ENCODE measurements around the gene MIPEP.

MIPEP gene

GRCh38 chr13:23789576-23790346 is 99.4 kb downstream of the MIPEP start:
- TF ChIP-seq REST (IDR thresholded peaks at IDR 0.05; ENCODE audit: low read depth) (no peak), USF1 (IDR thresholded peaks at IDR 0.05) (no peak), TEAD4 (IDR thresholded peaks at IDR 0.05) (no peak), CREB1 (IDR thresholded peaks at IDR 0.05; ENCODE audit: low read depth) (no peak), ZBTB7A (IDR thresholded peaks at IDR 0.05; ENCODE audit: low read depth) (no peak), YY1 (IDR thresholded peaks at IDR 0.05; ENCODE audit: low read depth) (no peak), EGR1 (IDR thresholded peaks at IDR 0.05) (no peak), RAD21 (IDR thresholded peaks at IDR 0.05; ENCODE audit: low read depth) (no peak)

GRCh38 chr13:23788459-23788858 is 100.7 kb downstream of the MIPEP start:
- TF ChIP-seq REST (IDR thresholded peaks at IDR 0.05; ENCODE audit: low read depth) (no peak), EGR1 (IDR thresholded peaks at IDR 0.05) (no peak), RAD21 (IDR thresholded peaks at IDR 0.05; ENCODE audit: low read depth) (no peak), YY1 (IDR thresholded peaks at IDR 0.05; ENCODE audit: low read depth) (no peak), TEAD4 (IDR thresholded peaks at IDR 0.05) (no peak), MAX (IDR thresholded peaks at IDR 0.05) (no peak)

- TF ChIP-seq EP300 (IDR thresholded peaks at IDR 0.05; ENCODE audit: borderline replicate concordance) (no peak), MAX (IDR thresholded peaks at IDR 0.05) (no peak), EGR1 (IDR thresholded peaks at IDR 0.05) (no peak), TCF12 (IDR thresholded peaks at IDR 0.05; ENCODE audit: low read depth) (no peak), RAD21 (IDR thresholded peaks at IDR 0.05; ENCODE audit: low read depth) (no peak), FOXM1 (IDR thresholded peaks at IDR 0.05; ENCODE audit: borderline replicate concordance, low read depth) (no peak), ZBTB7A (IDR thresholded peaks at IDR 0.05; ENCODE audit: low read depth) (no peak), USF1 (IDR thresholded peaks at IDR 0.05) (no peak), NFIC (IDR thresholded peaks at IDR 0.05) (no peak), TAF1 (IDR thresholded peaks at IDR 0.05; ENCODE audit: low read depth) (no peak), CREB1 (IDR thresholded peaks at IDR 0.05; ENCODE audit: low read depth) (no peak), REST (IDR thresholded peaks at IDR 0.05; ENCODE audit: low read depth) (no peak), TEAD4 (IDR thresholded peaks at IDR 0.05) (no peak)
These were observed 101.7 kb downstream of the MIPEP start for GRCh38 chr13:23787464-23787863.

- TF ChIP-seq CREB1 (IDR thresholded peaks at IDR 0.05; ENCODE audit: low read depth) (no peak), NFIC (IDR thresholded peaks at IDR 0.05) (no peak), ZBTB7A (IDR thresholded peaks at IDR 0.05; ENCODE audit: low read depth) (no peak), CEBPB (IDR thresholded peaks at IDR 0.05) (no peak), MAX (IDR thresholded peaks at IDR 0.05) (no peak)
These were observed 102.6 kb downstream of the MIPEP start for GRCh38 chr13:23786607-23787006.

- no peak for TF ChIP-seq MAX (IDR thresholded peaks at IDR 0.05)
- no peak for TF ChIP-seq CEBPB (IDR thresholded peaks at IDR 0.05)
These were observed 110.3 kb downstream of the MIPEP start for GRCh38 chr13:23778879-23779278.
